DMS53 (cell line): Measurements from ENCODE around the gene EEF1AKMT2.
"Not testable (repeated sequence)": the region's sequence is repeated elsewhere in the genome, so short reads cannot be mapped to it uniquely, and the experiment has no call there.

Experiments used
- DNase-seq: peaks from one replicate; lab custom pipeline; 2025; lab: John Stamatoyannopoulos, UW

Gene EEF1AKMT2

GRCh38 chr10:124755581-124755980, 36.1 kb downstream of the EEF1AKMT2 start:
- no peak for DNase-seq

GRCh38 chr10:124754227-124754626, 37.5 kb downstream of the EEF1AKMT2 start:
- DNase-seq, result no peak

DNA sequence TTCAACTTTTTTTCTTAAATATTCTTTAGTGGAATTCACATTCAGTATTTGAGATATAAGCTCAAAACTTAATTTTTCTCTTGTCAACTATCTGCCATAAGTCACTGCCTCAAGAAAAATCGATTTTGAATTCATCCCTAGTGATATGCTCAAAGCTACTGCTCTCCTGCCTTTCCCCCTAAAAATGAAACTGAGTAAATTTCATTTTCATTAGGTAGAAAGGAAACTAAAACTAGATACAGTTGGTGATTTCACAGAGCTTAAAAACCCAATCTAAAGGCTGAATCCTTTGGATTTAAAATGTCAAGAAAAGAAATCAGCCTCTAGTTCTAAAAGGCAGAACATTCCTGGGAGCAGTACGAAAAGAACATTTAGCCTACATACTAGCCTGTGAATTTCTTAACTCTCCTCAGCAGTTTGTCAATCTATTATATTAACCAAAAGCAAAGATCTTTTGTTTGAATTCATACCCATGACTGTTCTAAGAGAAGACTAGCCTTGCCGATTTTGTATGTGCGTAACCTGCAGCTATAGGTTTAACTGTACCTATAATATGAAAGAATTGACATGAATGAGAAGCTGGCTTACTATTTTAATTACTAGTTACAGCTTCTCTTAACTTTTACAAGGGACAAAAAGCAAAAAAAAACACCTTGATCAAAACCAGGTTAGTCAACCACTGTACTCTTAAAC, 42.6 kb downstream of the EEF1AKMT2 start:
- no peak for DNase-seq

- DNase-seq, result no peak
These were observed 43.5 kb downstream of the EEF1AKMT2 start for GRCh38 chr10:124748166-124748565.

GRCh38 chr10:124747745-124748144, 43.9 kb downstream of the EEF1AKMT2 start:
- DNase-seq, result no peak

GRCh38 chr10:124746992-124747391, 44.7 kb downstream of the EEF1AKMT2 start:
- DNase-seq, result no peak

- not testable (repeated sequence) for DNase-seq
These were observed 45.2 kb downstream of the EEF1AKMT2 start for GRCh38 chr10:124746447-124746846.

- peak; percentile 75 for DNase-seq
These were observed 46.0 kb downstream of the EEF1AKMT2 start for GRCh38 chr10:124745673-124746072.

DNA sequence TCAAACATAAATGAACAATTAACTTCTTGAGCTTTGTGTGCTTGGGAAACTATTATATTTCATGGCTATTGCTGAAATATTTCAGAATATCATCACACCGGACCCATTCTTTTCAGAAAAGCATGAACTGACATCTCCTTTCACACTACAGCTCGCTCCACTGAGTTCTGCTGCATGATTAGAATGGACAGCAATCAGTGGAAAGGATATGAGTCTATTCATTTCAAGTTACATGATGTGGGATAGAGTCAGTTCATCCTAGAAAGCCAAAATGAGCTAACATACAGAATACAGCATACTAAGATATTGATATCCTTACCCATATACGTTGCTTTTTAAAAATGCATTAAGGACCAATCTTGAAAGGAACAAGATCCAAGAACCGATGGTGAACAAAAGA, 46.4 kb downstream of the EEF1AKMT2 start:
- DNase-seq, result peak; percentile 34

- DNase-seq, result peak; percentile 95
These were observed 47.3 kb downstream of the EEF1AKMT2 start, which contains the start of gene FAM53B for GRCh38 chr10:124744102-124745050. Gene FAM53B (minus strand): TSS chr10:124744378. CDS start chr10:124706713, 37,665 bp downstream.

DNA sequence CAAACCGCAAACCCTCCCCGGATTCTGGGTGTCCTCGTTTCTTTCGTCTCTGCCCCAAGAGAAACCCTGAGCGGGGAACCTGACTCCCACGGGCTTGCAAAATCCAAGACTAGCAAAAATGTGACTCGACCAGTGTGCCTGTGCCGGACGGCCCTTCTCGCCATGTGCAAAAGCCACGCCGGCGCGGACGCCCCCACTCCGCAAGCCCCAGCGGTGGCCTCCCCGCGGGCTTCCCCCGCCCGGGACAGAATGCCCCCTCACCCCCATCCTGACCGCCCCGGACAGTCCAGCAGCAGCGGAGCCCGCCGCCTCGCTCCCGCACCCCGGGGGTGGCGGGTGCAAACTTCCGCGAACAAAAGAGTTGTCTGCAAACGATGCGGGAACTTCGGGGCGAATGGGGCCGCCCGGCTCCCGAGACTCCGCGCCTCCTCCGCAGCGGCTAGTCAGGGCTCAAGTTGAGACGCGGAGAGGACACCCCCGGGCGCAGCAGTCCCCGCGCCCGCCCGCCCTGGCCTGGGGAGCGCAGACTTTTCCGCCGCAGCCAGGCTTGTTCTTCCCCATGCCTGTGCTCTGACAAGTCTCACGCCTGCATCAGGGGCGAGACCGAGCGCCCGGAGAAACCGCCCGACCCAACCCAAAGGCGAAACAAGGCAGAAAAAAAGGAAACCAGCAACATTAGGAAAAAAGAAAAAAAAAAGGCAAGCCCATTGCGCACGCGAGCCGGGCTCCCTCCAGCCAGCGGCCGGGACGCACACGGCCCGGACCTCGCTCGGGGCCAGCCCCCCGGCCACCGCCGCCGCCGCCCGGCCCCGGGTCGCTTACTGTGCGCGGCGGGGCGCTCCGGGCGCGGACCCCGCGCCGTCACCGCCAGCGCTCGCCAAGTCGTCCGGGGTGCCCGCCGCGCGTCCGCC, 48.2 kb downstream of the EEF1AKMT2 start:
- DNase-seq, result peak; percentile 74

DNA sequence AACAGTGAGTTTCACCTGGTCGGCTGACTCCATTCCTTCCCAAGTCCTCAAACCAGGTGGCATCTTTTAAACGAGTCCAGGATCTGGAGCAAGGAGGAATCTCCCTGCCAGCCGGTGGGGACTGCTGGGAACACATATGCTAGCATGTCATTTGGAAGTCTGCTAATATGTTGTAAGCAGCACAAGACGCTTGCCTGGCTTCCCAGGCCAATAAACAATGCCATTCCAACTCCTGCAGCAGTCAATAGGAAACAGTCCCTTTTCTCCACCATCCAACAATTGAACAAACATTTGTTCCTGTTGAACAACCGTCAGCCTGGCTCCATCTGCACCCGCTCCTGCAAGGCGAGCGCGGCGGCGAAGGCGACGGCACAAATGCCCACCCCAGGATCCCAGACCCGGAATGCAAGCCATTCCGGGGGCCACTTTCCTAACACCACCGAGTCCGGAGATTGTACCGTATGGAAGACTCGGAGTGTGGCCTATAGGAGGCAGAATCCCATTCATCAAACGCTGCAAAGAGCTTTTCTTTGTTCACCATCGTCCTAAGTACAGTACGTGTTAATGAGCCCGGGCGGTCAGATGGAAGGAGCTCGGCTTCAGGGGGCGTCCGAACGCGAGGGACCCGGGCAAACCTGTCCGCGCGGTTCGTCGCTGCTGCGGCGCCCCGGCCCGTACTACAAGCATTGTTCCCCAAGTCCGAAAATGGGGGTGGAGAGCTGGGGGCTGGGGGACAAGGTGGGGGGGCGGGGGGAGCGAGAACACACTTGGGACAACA, 49.1 kb downstream of the EEF1AKMT2 start:
- DNase-seq, result peak; percentile 76

DNA sequence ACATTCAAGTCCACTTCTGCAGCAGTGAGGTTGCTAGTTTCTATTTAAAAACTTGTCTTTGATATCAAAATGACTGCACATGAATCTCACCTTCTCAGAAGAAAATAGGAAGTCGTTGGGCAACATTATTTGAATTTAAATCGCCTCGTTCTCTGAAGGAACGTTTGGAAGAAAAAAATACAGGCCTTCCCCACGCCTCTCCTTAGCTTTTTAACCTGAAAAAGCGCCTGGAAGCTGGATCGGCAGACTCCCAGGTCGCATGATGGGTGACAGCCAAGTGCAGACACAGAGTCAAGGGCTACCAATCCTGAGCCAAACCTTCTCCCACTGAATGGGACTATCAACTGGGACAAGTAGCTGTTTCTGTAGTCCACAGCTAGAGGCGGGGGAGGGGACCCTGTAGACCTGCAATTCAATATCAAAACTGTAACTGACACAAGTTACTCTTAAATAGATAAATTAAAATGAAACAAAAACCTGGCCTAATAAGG, 49.7 kb downstream of the EEF1AKMT2 start:
- peak; percentile 50 for DNase-seq

DNA sequence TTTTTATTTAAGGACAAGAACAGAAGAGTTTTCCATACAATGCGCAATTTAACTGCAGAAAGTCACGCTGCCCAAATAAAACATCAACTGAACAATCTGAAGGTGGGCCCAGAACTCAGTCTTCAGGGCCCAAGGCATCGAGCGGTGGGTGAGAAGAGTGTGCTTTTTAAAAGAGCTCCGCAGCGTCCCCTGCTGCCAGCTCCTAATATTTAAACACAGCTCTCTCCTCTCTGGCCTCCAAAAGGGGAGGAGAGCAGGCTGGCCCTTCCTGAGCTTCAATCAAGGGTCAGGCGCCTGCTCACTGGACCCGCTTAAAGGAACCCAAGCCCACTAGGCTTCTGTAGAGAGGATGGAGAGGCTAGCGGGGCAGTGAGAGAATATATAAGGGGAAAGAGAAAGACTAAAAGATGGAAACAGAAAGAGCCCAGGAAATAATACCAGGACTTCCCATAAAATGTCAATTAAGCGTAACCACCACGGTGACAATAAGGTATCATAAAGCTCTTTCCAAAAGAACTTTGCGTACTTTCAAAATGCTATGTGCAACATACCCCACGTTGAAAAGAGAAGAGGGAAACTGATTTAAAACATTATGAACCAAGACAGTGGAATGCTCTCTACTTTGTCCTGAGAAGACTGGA, 50.3 kb downstream of the EEF1AKMT2 start:
- DNase-seq, result peak; percentile 79

- no peak for DNase-seq
These were observed 51.1 kb downstream of the EEF1AKMT2 start for GRCh38 chr10:124740369-124741280.

DNA sequence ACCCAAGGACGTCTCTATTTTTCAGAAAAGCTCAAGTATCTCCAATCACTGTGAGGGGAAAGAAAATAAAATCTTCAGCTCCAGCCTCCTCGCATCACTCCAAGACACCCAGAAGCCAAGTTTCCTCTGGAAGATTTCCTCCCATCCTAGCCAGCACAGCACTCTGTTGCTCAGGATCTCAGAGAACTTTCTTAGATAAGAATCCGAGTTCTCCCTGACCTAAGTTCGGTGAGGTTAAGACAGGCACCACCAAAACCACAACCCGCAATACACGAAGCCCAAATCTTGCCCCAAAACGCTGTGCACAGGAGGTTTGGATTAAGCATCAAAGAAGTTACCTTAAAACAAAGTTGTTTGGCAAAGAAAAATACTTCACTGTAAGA, 51.7 kb downstream of the EEF1AKMT2 start:
- no peak for DNase-seq

DNA sequence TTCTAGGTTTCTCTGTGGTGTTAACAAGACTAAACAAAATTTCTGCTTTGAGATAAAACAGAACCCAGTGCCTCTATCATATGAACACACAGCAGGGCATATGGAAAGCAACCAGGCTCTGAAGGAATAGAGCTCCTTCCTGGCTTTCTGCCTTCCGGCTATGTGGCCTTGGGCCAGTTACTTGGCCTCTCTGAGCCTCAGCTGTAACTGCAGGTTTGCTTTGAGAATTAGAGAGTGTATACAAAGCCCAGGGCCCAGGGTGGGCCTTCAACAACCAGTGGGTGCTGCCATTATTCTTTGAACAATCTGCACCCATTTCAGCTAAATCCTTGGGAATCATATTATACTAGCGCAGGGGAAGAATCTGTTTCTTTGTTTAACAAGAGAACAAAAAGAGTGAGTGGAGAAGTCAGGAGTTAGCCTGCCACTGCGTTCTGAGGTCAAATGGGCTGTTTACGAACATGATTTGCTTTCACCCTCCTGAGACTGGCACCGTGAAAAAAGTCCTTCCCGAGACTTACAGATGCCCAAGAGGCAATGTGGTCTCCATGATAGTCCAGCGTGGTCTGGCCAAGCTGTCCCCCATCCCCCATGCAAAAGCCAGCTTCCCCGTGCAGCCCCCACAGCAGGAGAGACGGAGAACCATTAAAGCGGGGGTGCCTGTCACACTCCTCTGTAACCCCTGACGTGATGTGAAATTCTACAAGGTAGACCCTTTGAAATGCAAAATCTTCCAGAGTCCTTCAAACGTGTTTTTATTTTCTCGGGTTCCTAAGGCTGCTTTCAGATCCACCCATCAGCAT, 52.4 kb downstream of the EEF1AKMT2 start:
- DNase-seq, result no peak

DNA sequence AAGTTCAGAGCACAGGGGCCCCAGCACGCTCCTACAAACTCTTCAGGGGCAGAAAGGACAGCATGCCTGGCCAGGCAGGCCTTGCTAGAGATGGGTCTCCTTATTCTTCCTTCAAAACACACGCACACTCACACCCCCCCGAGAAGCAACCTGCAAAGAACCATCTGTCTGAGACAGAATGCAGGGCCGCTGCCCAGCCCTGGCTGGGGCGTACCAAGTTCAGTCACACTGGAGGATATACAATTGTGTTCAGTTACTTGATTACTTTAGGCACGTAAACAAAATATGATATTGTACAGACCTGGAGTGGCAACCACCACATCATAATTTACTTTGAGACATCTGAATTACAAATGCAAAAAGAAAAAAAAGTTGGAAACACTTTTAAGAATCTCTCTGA, 53.2 kb downstream of the EEF1AKMT2 start:
- no peak for DNase-seq

- DNase-seq, result no peak
These were observed 54.0 kb downstream of the EEF1AKMT2 start for GRCh38 chr10:124737708-124738107.
